Adrenal gland (tissue), 12 donors: ENCODE data around the gene MFN2. TPM values are rescaled to one million over a fixed set of nuclear protein-coding genes. Genes with fewer than 3 reads are reported as not detected.
A peak's percentile ranks its signal among the peaks of the same experiment; 100 is the strongest.

ENCODE experiments used
- DNase-seq, 7 donors: peaks; one replicate each; pipeline ENCODE4 v3.0.0-alpha.2; 2019 to 2020
- H3K27ac ChIP-seq, 5 donors: fragments of 200-600 bp; sonication (generic) in 4 of 5; 1 replicate in 3 of 5; 2 replicates in 2 of 5; pipeline versions ENCODE4 v1.5.1 to v1.8.0; 2016 to 2020; ENCODE audit warnings: mild to moderate bottlenecking in 1 of 5
- H3K27me3 ChIP-seq: fragments of 200-600 bp; 2 replicates; pipeline ENCODE4 v1.8.0; 2021
- H3K36me3 ChIP-seq, 2 donors: fragments of 200-600 bp; replicated peaks in 1 of 2; 1 replicate in 1 of 2; 2 replicates in 1 of 2; pipeline versions ENCODE4 v1.5.1 to v1.8.0; 2018 to 2022
- H3K4me1 ChIP-seq, 2 donors: fragments of 200-600 bp; replicated peaks in 1 of 2; 1 replicate in 1 of 2; 2 replicates in 1 of 2; pipeline versions ENCODE4 v1.5.1 to v1.8.0; 2018 to 2021
- H3K4me3 ChIP-seq, 4 donors: fragments of 200-600 bp; sonication (generic) in 3 of 4; one replicate each; pipeline ENCODE4 v1.5.1; 2016 to 2018
- H3K9me3 ChIP-seq, 3 donors: fragments of 200-600 bp; sonication (generic) in 1 of 3; replicated peaks in 1 of 3; 1 replicate in 2 of 3; 2 replicates in 1 of 3; pipeline versions ENCODE4 v1.5.1 to v1.8.0; 2016 to 2021
- POLR2A ChIP-seq, 2 donors: fragments of 450-650 bp; IDR thresholded peaks; one replicate each; pipeline ENCODE4 v1.6.1; 2017; ENCODE audit warnings: antibody characterized with exemption in 2 of 2, mild to moderate bottlenecking in 2 of 2, moderate library complexity in 1 of 2
- WGBS, 4 donors: extraction: QIAGEN DNeasy Blood & Tissue Kit in 2 of 4; methylation state at CpG; one replicate each; pipeline versions ENCODE4 v1.1.5 to v1.1.7; 2013 to 2017; 5-methylcytosine and 5-hydroxymethylcytosine counted together
- intact Hi-C, 2 donors: fragments of 100-400 bp; cut with DNase I; formaldehyde crosslinking; loops; one replicate each; pipeline versions ENCODE4 v1.14.1 to v1.15.0; 2022 to 2023
- polyA plus RNA-seq, 3 donors: library from polyadenylated mRNA; stranded (reverse); fragments of 200-250 nt in 2 of 3; fragments of 350-450 nt in 1 of 3; fragmentation: Illumina TruSeq in 1 of 3; extraction: RNeasy Lipid Tissue Mini Kit (QIAGEN cat#74804) in 1 of 3; gene quantifications; one replicate each; pipeline ENCODE4 v1.2.3, GENCODE V29; 2013 to 2014
- total RNA-seq, 9 donors: library from RNA; depleted of rRNA in 4 of 9; stranded (reverse); fragments of >200 nt in 4 of 9; fragments of 120-200 nt in 1 of 9; fragmentation: NEBNext Ultra II Directional in 1 of 9; extraction: Animal tissue kit (Norgen Biotek cat#: 25700) in 1 of 9; gene quantifications; one replicate each; pipeline versions ENCODE4 v1.1.0 to v1.2.4, GENCODE V29; 2013 to 2023
- TF ChIP-seq, protein P1 (sequence below), 6 experiments: fragments of 450-650 bp in 4 of 6; fragments of 200-600 bp in 2 of 6; sonication (generic) in 1 of 6; IDR thresholded peaks; 1 replicate in 5 of 6; 2 replicates in 1 of 6; pipeline versions ENCODE4 v1.5.1 to v1.8.0; 2016 to 2021; ENCODE audit warnings: antibody characterized with exemption in 6 of 6, mild to moderate bottlenecking in 2 of 6, moderate library complexity in 1 of 6
- donor health status: healthy with polysubstance abuse.
- donor health status: Bipolar disorder and iron deficiency.
- donor health status: DM: yes; HTN: yes; CAD: no.
- donor health status: DM: no; HTN: no; CAD: no.
- donor health status: DM: no; HTN: no; CAD: no.
- donor health status: DM: yes; HTN: yes; CAD: no.

MFN2 gene
- total and polyA plus RNA-seq, 12 donors, result 26.6 to 103 (median 63.5) TPM

DNA sequence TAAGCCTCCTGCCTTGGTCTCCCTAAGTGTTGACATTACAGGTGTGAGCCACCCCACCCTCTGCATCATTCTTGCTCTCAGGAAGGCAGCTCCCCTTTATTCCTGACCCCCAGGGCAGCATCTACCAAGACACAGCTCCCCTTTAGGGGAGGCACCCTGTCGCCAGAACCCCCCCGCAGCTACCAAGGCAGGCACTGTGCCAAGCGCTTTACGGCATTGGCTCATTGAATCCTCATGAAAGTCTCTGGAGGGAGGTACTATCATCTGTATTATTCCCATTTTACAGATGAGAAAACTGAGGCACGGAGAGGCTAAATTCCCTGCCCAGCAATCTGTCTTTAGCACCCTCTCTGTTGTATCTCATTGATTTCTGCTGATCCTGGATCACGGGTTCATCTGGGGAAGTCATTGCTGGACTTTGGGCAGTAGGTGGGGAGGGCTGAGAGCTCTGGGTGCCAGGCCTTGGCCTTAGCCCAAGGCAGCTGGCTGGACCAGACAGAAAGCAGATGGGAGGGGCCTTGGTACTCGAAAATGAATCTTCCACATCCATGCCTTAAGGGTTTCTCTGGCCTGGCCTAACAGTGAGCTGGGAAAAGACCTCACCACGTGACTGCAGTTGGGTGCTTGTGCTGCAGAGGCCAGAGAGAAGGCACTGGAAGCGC lies 39.9 kb upstream of the MFN2 start:
- H3K9me3 ChIP-seq, result no peaks in the 10 kb centered on the region
- no peak overlapping the region for H3K4me3 ChIP-seq
- no peaks in the 10 kb centered on the region for H3K27me3 ChIP-seq
- H3K4me1 ChIP-seq, result peaks cover under 1 to 5% of the 10 kb centered on the region in 2 donors
- peaks cover 0 to 4% of the 10 kb centered on the region in 2 donors for H3K36me3 ChIP-seq
- peak in 6 of 7 donors; percentile 36 to 84 (median 44) for DNase-seq
- no peak overlapping the region for H3K27ac ChIP-seq
- 77 to 80% (median 79%) methylated on average over 9 of the region's 9 CpGs for WGBS, 4 donors
- TF ChIP-seq, protein P1, sequence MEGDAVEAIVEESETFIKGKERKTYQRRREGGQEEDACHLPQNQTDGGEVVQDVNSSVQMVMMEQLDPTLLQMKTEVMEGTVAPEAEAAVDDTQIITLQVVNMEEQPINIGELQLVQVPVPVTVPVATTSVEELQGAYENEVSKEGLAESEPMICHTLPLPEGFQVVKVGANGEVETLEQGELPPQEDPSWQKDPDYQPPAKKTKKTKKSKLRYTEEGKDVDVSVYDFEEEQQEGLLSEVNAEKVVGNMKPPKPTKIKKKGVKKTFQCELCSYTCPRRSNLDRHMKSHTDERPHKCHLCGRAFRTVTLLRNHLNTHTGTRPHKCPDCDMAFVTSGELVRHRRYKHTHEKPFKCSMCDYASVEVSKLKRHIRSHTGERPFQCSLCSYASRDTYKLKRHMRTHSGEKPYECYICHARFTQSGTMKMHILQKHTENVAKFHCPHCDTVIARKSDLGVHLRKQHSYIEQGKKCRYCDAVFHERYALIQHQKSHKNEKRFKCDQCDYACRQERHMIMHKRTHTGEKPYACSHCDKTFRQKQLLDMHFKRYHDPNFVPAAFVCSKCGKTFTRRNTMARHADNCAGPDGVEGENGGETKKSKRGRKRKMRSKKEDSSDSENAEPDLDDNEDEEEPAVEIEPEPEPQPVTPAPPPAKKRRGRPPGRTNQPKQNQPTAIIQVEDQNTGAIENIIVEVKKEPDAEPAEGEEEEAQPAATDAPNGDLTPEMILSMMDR (IDR thresholded peaks at IDR 0.05), result no peak
- TF ChIP-seq POLR2A (IDR thresholded peaks at IDR 0.05), result no peak
- intact Hi-C loops, result no loop called here

DNA sequence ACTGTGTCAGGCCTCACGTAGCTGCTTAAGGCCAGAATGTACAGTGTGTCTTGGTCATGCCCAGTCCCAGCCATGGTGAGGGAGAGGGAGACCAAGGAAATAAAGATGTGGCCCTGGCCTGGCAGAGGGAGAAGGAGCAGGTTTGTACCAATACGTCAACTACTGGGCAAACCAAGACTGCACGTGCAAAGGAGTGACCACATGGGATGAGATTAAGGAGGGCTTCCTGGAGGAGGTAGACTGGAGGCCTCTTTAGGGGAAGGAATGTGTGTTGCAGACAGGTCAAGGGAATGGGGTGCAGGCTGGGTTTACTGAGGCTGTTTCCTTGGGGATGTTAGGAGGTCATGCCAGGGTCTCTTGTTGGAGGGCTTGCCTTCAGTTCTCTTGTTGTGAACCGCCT lies 38.0 kb upstream of the MFN2 start:
- Histone ChIP-seq H3K4me3 (no peak overlapping the region), H3K4me1 (no peaks in the 10 kb centered on the region), H3K9me3 (no peaks in the 10 kb centered on the region), H3K36me3 (peaks cover 0 to 4% of the 10 kb centered on the region in 2 donors), H3K27me3 (no peaks in the 10 kb centered on the region), H3K27ac (no peak overlapping the region)
- TF ChIP-seq, protein P1 (IDR thresholded peaks at IDR 0.05), result no peak
- no peak for TF ChIP-seq POLR2A (IDR thresholded peaks at IDR 0.05)
- WGBS, 4 donors, result 81 to 96% (median 93%) methylated on average over 3 to 4 of the region's 4 CpGs
- intact Hi-C loops, result no loop called here
- no peak for DNase-seq

DNA sequence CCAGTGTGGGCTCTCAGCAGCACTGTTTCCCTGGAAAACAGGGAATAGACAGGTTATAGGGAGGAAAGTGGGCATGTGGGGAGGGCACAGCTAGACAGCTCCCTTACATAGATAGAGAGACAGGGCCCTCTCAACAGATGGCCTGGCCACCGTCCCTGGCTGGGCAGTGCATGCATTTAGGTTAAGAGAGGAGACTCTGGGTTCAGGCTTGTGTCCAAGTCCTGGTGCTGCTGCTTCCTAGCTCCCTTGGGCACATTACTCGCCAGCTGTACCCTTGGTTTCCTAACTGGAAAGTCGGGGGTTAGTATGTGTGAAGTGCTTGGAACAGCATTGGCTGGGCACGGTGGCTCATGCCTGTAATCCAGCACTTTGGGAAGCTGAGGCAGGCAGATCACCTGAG lies 36.6 kb upstream of the MFN2 start:
- no peaks in the 10 kb centered on the region for H3K4me1 ChIP-seq
- TF ChIP-seq, protein P1 (IDR thresholded peaks at IDR 0.05), result no peak
- no peak for TF ChIP-seq POLR2A (IDR thresholded peaks at IDR 0.05)
- H3K36me3 ChIP-seq, result peaks cover 0 to 4% of the 10 kb centered on the region in 2 donors
- 76 to 98% (median 90%) methylated on average over 4 of the region's 4 CpGs for WGBS, 4 donors
- no peak overlapping the region for H3K27ac ChIP-seq
- no peaks in the 10 kb centered on the region for H3K9me3 ChIP-seq
- H3K4me3 ChIP-seq, result no peak overlapping the region
- no peaks in the 10 kb centered on the region for H3K27me3 ChIP-seq
- intact Hi-C loops, result no loop called here
- no peak for DNase-seq

DNA sequence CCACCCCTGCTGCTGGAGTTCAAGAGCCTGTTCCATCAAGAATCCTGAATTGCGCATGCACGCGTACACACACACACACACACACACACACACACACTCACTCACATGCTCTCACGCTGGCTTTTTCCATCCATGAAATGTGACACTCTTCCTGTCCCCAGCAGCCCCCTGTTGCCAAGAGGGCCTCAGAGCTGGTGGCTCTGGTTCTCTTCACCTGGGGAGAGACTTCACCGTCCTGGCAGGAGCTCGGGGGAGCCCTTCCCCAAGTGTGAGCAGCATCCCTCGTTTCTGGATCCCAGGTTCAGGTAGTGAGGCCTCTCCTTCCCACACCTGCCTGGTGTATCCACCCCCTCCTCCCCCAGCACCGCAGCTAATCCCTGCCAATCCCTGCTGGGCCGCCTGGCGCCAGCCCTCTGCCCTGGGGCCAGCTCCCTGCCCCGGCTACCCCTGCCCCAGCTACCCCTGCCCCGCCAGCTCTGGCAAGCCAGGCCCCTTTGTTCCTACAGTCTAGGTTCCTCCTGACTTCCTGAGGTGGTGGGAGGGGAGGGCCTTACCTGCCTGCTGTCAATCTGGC lies 35.8 kb upstream of the MFN2 start:
- Histone ChIP-seq H3K9me3 (no peaks in the 10 kb centered on the region), H3K4me3 (no peak overlapping the region), H3K27me3 (no peaks in the 10 kb centered on the region), H3K27ac (no peak overlapping the region), H3K4me1 (no peaks in the 10 kb centered on the region), H3K36me3 (peaks cover 0 to 4% of the 10 kb centered on the region in 2 donors)
- intact Hi-C loops, result no loop called here
- TF ChIP-seq, protein P1 (IDR thresholded peaks at IDR 0.05), result no peak
- no peak for TF ChIP-seq POLR2A (IDR thresholded peaks at IDR 0.05)
- peak in 1 of 7 donors; percentile 64 for DNase-seq
- 77 to 84% (median 81%) methylated on average over 7 to 12 of the region's 12 CpGs for WGBS, 4 donors
